Inflammatory macrophage treated with lipopolysaccharide for 4 hours (primary cell): ENCODE measurements around the gene TMEM130.
A peak's percentile ranks its signal among the peaks of the same experiment; 100 is the strongest.

Experiments
- DNase-seq: peaks from one replicate; pipeline ENCODE4 v3.0.0-alpha.2; 2020

The TMEM130 gene

GRCh38 chr7:98840096-98840495 lies 29.7 kb downstream of the TMEM130 start:
- DNase-seq, result no peak

- DNase-seq, result no peak
Observed at GRCh38 chr7:98837630-98837972, 32.2 kb downstream of the TMEM130 start.

GRCh38 chr7:98836811-98837629 lies 32.8 kb downstream of the TMEM130 start:
- peak; percentile 9 for DNase-seq

GRCh38 chr7:98834949-98835348 lies 34.9 kb downstream of the TMEM130 start:
- DNase-seq, result no peak

GRCh38 chr7:98833022-98833421 lies 36.8 kb downstream of the TMEM130 start:
- no peak for DNase-seq

- DNase-seq, result peak; percentile 45
Observed at GRCh38 chr7:98831641-98832221, 38.1 kb downstream of the TMEM130 start.

GRCh38 chr7:98830972-98831548 lies 38.8 kb downstream of the TMEM130 start:
- no peak for DNase-seq

- no peak for DNase-seq
Observed at GRCh38 chr7:98828368-98828767, 41.4 kb downstream of the TMEM130 start.

- DNase-seq, result no peak
Observed at GRCh38 chr7:98827258-98827657, 42.6 kb downstream of the TMEM130 start.

GRCh38 chr7:98826811-98827231 lies 43.0 kb downstream of the TMEM130 start:
- no peak for DNase-seq

- no peak for DNase-seq
Observed at GRCh38 chr7:98826387-98826786, 43.4 kb downstream of the TMEM130 start.

- DNase-seq, result no peak
Observed at GRCh38 chr7:98823226-98823625, 46.6 kb downstream of the TMEM130 start.

- DNase-seq, result no peak
Observed at GRCh38 chr7:98821348-98821747, 48.5 kb downstream of the TMEM130 start.

- DNase-seq, result no peak
Observed at GRCh38 chr7:98816967-98817710, 52.7 kb downstream of the TMEM130 start.

- DNase-seq, result no peak
Observed at GRCh38 chr7:98816241-98816640, 53.6 kb downstream of the TMEM130 start.

- no peak for DNase-seq
Observed at GRCh38 chr7:98815313-98815712, 54.5 kb downstream of the TMEM130 start.

GRCh38 chr7:98811299-98811698 lies 58.5 kb downstream of the TMEM130 start:
- no peak for DNase-seq

- no peak for DNase-seq
Observed at GRCh38 chr7:98810153-98810802, 59.5 kb downstream of the TMEM130 start.

- no peak for DNase-seq
Observed at GRCh38 chr7:98808751-98809460, 60.9 kb downstream of the TMEM130 start.

GRCh38 chr7:98807068-98808048 lies 62.5 kb downstream of the TMEM130 start:
- DNase-seq, result peak; percentile 18
